Esophagus (tissue), 2 donors: Measurements from ENCODE around the gene KIRREL1. TPM values are rescaled to one million over a fixed set of nuclear protein-coding genes. Genes with fewer than 3 reads are reported as not detected.

Experiments used
- H3K27ac ChIP-seq, 2 donors: one replicate each; pipeline ENCODE4 v1.5.1; 2013; ENCODE audit warnings: low read depth in 2 of 2, mild to moderate bottlenecking in 2 of 2, inconsistent platforms in 1 of 2, low read length in 1 of 2, moderate library complexity in 1 of 2
- H3K27me3 ChIP-seq, 2 donors: one replicate each; pipeline ENCODE4 v1.6.1; 2013; ENCODE audit warnings: low read length in 2 of 2, control low read depth in 1 of 2, mild to moderate bottlenecking in 1 of 2; ENCODE audit not compliant: insufficient read depth in 2 of 2, control insufficient read depth in 1 of 2
- H3K36me3 ChIP-seq, 2 donors: one replicate each; pipeline ENCODE4 v1.6.1; 2013; ENCODE audit warnings: low read length in 1 of 2; ENCODE audit not compliant: control insufficient read depth in 2 of 2, insufficient read depth in 2 of 2
- H3K4me1 ChIP-seq, 2 donors: one replicate each; pipeline ENCODE4 v1.6.1; 2013; ENCODE audit warnings: low read length in 1 of 2; ENCODE audit not compliant: control insufficient read depth in 2 of 2, insufficient read depth in 2 of 2
- H3K4me3 ChIP-seq, 2 donors: one replicate each; pipeline ENCODE4 v1.5.1; 2013; ENCODE audit warnings: low read length in 2 of 2, mild to moderate bottlenecking in 2 of 2, low read depth in 1 of 2, moderate library complexity in 1 of 2
- H3K9me3 ChIP-seq, 2 donors: one replicate each; pipeline ENCODE4 v1.6.1; 2013; ENCODE audit warnings: mild to moderate bottlenecking in 2 of 2, low read depth in 1 of 2, low read length in 1 of 2, moderate library complexity in 1 of 2; ENCODE audit not compliant: control insufficient read depth in 2 of 2, insufficient read depth in 1 of 2
- WGBS, 2 donors: extraction: QIAGEN DNeasy Blood & Tissue Kit; methylation state at CpG; one replicate each; pipeline ENCODE4 v1.1.7; 2013; 5-methylcytosine and 5-hydroxymethylcytosine counted together
- polyA plus RNA-seq, 2 donors: library from polyadenylated mRNA; stranded (reverse); fragments of 200-250 nt; gene quantifications; one replicate each; pipeline ENCODE4 v1.2.3, GENCODE V29; 2013
- donor health status: healthy with polysubstance abuse.
- donor health status: Bipolar disorder and iron deficiency.

The KIRREL1 gene
- polyA plus RNA-seq, 2 donors = 2.9 to 3.7 TPM

- Histone ChIP-seq H3K36me3 (no peaks in the 10 kb centered on the region), H3K4me3 (no peak overlapping the region), H3K27me3 (no peaks in the 10 kb centered on the region), H3K27ac (no peak overlapping the region), H3K9me3 (peaks cover 3 to 5% of the 10 kb centered on the region in 2 donors), H3K4me1 (no peaks in the 10 kb centered on the region)
- 59 to 71% methylated on average over 3 of the region's 3 CpGs for WGBS, 2 donors
Measured at GRCh38 chr1:157969697-157970485, 23.6 kb upstream of the KIRREL1 start.

- Histone ChIP-seq H3K9me3 (peaks cover 3 to 5% of the 10 kb centered on the region in 2 donors), H3K36me3 (no peaks in the 10 kb centered on the region), H3K4me1 (no peaks in the 10 kb centered on the region), H3K4me3 (no peak overlapping the region), H3K27ac (no peak overlapping the region), H3K27me3 (no peaks in the 10 kb centered on the region)
Measured at GRCh38 chr1:157971769-157972168, 21.7 kb upstream of the KIRREL1 start.

GRCh38 chr1:157975228-157975950 is 18.1 kb upstream of the KIRREL1 start:
- Histone ChIP-seq H3K9me3 (peaks cover 3 to 5% of the 10 kb centered on the region in 2 donors), H3K27me3 (no peaks in the 10 kb centered on the region), H3K36me3 (no peaks in the 10 kb centered on the region), H3K4me1 (peaks cover 0 to 6% of the 10 kb centered on the region in 2 donors), H3K27ac (no peak overlapping the region), H3K4me3 (no peak overlapping the region)
- 56 to 64% methylated on average over 2 of the region's 2 CpGs for WGBS, 2 donors

- Histone ChIP-seq H3K4me3 (no peak overlapping the region), H3K27ac (no peak overlapping the region), H3K9me3 (no peaks in the 10 kb centered on the region), H3K4me1 (peaks cover 0 to 6% of the 10 kb centered on the region in 2 donors), H3K27me3 (no peaks in the 10 kb centered on the region), H3K36me3 (no peaks in the 10 kb centered on the region)
- WGBS, 2 donors = 87 to 92% methylated on average over 2 of the region's 2 CpGs
Measured at GRCh38 chr1:157976888-157977287, 16.6 kb upstream of the KIRREL1 start.

- no peak overlapping the region for H3K27ac ChIP-seq
- H3K9me3 ChIP-seq = no peaks in the 10 kb centered on the region
- 25% methylated on average over 38 of the region's 38 CpGs for WGBS, 2 donors
- peaks cover 0 to 6% of the 10 kb centered on the region in 2 donors for H3K4me1 ChIP-seq
- no peak overlapping the region for H3K4me3 ChIP-seq
- no peaks in the 10 kb centered on the region for H3K36me3 ChIP-seq
- H3K27me3 ChIP-seq = no peaks in the 10 kb centered on the region
Measured at GRCh38 chr1:157978586-157979403, 14.7 kb upstream of the KIRREL1 start.

GRCh38 chr1:157982136-157982535 is 11.3 kb upstream of the KIRREL1 start:
- no peaks in the 10 kb centered on the region for H3K27me3 ChIP-seq

GRCh38 chr1:157983787-157984186 is 9.7 kb upstream of the KIRREL1 start:
- 69 to 79% methylated on average over 2 of the region's 2 CpGs for WGBS, 2 donors
- H3K27ac ChIP-seq = no peak overlapping the region
- peaks cover 0 to 2% of the 10 kb centered on the region in 2 donors for H3K4me1 ChIP-seq
- H3K36me3 ChIP-seq = no peaks in the 10 kb centered on the region
- no peaks in the 10 kb centered on the region for H3K9me3 ChIP-seq
- no peak overlapping the region for H3K4me3 ChIP-seq
- H3K27me3 ChIP-seq = no peaks in the 10 kb centered on the region

More at GRCh38 chr1:157982136-157982535, 11.3 kb upstream of the KIRREL1 start:
- Histone ChIP-seq H3K4me3 (no peak overlapping the region), H3K36me3 (no peaks in the 10 kb centered on the region), H3K9me3 (no peaks in the 10 kb centered on the region), H3K4me1 (peaks cover 0 to 6% of the 10 kb centered on the region in 2 donors), H3K27ac (no peak overlapping the region)
- 83 to 85% methylated on average over 2 of the region's 2 CpGs for WGBS, 2 donors

GRCh38 chr1:157984469-157984868 is 9.0 kb upstream of the KIRREL1 start:
- H3K4me3 ChIP-seq = no peak overlapping the region
- H3K36me3 ChIP-seq = no peaks in the 10 kb centered on the region
- no peak overlapping the region for H3K27ac ChIP-seq
- WGBS, 2 donors = 45 to 61% methylated on average over 7 of the region's 7 CpGs
- no peaks in the 10 kb centered on the region for H3K27me3 ChIP-seq
- H3K4me1 ChIP-seq = no peaks in the 10 kb centered on the region
- H3K9me3 ChIP-seq = no peaks in the 10 kb centered on the region

- no peaks in the 10 kb centered on the region for H3K4me1 ChIP-seq
- 91 to 95% methylated on average over 1 of the region's 1 CpG for WGBS, 2 donors
- H3K4me3 ChIP-seq = no peak overlapping the region
- H3K9me3 ChIP-seq = no peaks in the 10 kb centered on the region
- no peaks in the 10 kb centered on the region for H3K27me3 ChIP-seq
- H3K27ac ChIP-seq = no peak overlapping the region
- H3K36me3 ChIP-seq = no peaks in the 10 kb centered on the region
Measured at GRCh38 chr1:157985473-157985872, 8.0 kb upstream of the KIRREL1 start.
